Stomach (tissue), 9 donors: ENCODE results near the gene L3MBTL2. TPM values are rescaled to one million over a fixed set of nuclear protein-coding genes. Genes with fewer than 3 reads are reported as not detected.

Experiments used
- DNase-seq, 2 donors: peaks; one replicate each; pipeline versions ENCODE4 v3.0.0 to v3.0.0-alpha.2; 2013 to 2019
- H3K27ac ChIP-seq, 5 donors: fragments of 200-600 bp in 4 of 5; sonication (generic) in 4 of 5; one replicate each; pipeline ENCODE4 v1.5.1; 2013 to 2019; ENCODE audit warnings: mild to moderate bottlenecking in 1 of 5, moderate library complexity in 1 of 5
- H3K27me3 ChIP-seq, 3 donors: fragments of 200-600 bp; sonication (generic); one replicate each; pipeline ENCODE4 v1.5.1; 2017 to 2019; ENCODE audit warnings: mixed run types in 1 of 3
- H3K36me3 ChIP-seq, 4 donors: fragments of 200-600 bp; sonication (generic); 1 replicate in 3 of 4; 2 replicates in 1 of 4; pipeline ENCODE4 v1.5.1; 2016 to 2019
- H3K4me1 ChIP-seq, 4 donors: fragments of 200-600 bp; sonication (generic); one replicate each; pipeline ENCODE4 v1.5.1; 2016 to 2019
- H3K4me3 ChIP-seq, 4 donors: fragments of 200-600 bp; sonication (generic) in 3 of 4; one replicate each; pipeline ENCODE4 v1.5.1; 2016 to 2019; ENCODE audit warnings: mild to moderate bottlenecking in 1 of 4
- H3K9me3 ChIP-seq, 4 donors: fragments of 200-600 bp; sonication (generic); one replicate each; pipeline ENCODE4 v1.5.1; 2016 to 2019
- CTCF ChIP-seq, 7 experiments: fragments of 450-650 bp in 4 of 7; fragments of 200-600 bp in 3 of 7; sonication (generic) in 3 of 7; IDR thresholded peaks; one replicate each; pipeline ENCODE4 v1.5.1; 2016 to 2019; ENCODE audit warnings: antibody characterized with exemption in 7 of 7, control low read depth in 2 of 7, mild to moderate bottlenecking in 1 of 7
- EP300 ChIP-seq: sonication (generic); formaldehyde crosslinking; IDR thresholded peaks from one replicate; pipeline ENCODE4 v1.6.1; 2017; ENCODE audit warnings: antibody characterized with exemption
- POLR2A ChIP-seq, 4 donors: fragments of 450-650 bp; IDR thresholded peaks; one replicate each; pipeline ENCODE4 v1.6.1; 2016; ENCODE audit warnings: antibody characterized with exemption in 4 of 4, control low read depth in 2 of 4, mild to moderate bottlenecking in 1 of 4, moderate library complexity in 1 of 4
- POLR2AphosphoS5 ChIP-seq, 3 donors: sonication (generic); formaldehyde crosslinking; IDR thresholded peaks; one replicate each; pipeline ENCODE4 v1.6.1; 2016; ENCODE audit warnings: antibody characterized with exemption in 3 of 3
- WGBS, 5 donors: extraction: QIAGEN DNeasy Blood & Tissue Kit in 3 of 5; methylation state at CpG; one replicate each; pipeline versions ENCODE4 v1.1.5 to v1.1.7; 2013 to 2018; 5-methylcytosine and 5-hydroxymethylcytosine counted together
- intact Hi-C: fragments of 100-400 bp; cut with DNase I; formaldehyde crosslinking; loops from one replicate; pipeline ENCODE4 v1.15.1; 2023; ENCODE audit warnings: low total_unique reads
- polyA plus RNA-seq, 3 donors: library from polyadenylated mRNA; stranded (reverse); fragments of 200-250 nt; gene quantifications; one replicate each; pipeline ENCODE4 v1.2.3, GENCODE V29; 2013
- total RNA-seq, 5 donors: library from RNA; depleted of rRNA; stranded (reverse); fragments of >200 nt; gene quantifications; one replicate each; pipeline versions ENCODE4 v1.1.0 to v1.2.3, GENCODE V29; 2014 to 2016
- donor health status: healthy with polysubstance abuse.
- donor health status: Bipolar disorder and iron deficiency.
- donor health status: healthy.

L3MBTL2 gene
- total and polyA plus RNA-seq, 8 donors: 3.2 to 69.6 (median 12.4) TPM

DNA sequence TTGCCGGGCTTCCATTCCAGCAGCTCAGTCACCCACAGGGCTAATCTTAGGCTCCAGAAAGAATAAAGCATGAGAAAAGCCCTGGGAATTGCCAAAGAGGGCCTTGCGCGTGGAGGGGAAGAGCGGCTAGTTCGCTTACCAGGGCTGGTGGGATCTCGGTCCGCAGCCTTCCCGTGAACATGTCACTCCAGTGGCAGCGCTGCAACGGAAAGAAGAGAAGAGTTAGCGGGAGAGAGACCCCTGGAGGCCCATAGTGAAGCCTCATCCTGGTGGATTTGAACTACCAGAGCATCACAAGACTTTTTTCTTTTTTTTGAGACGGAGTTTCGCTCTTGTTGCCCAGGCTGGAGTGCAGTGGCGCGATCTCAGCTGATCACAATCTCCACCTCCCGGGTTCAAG, 62.8 kb downstream of the L3MBTL2 start:
- H3K9me3 ChIP-seq: no peaks in the 10 kb centered on the region
- 91 to 98% (median 97%) methylated on average over 16 of the region's 16 CpGs for WGBS, 5 donors
- intact Hi-C loops: no loop called here
- TF ChIP-seq POLR2A (IDR thresholded peaks at IDR 0.05) (no peak), CTCF (IDR thresholded peaks at IDR 0.05) (no peak), POLR2AphosphoS5 (IDR thresholded peaks at IDR 0.05) (no peak), EP300 (no peak)
- no peaks in the 10 kb centered on the region for H3K27me3 ChIP-seq
- no peaks in the 10 kb centered on the region for H3K4me1 ChIP-seq
- no peak overlapping the region for H3K4me3 ChIP-seq
- H3K36me3 ChIP-seq: peaks cover 82 to 98% (median 97%) of the 10 kb centered on the region in 4 donors
- no peak for DNase-seq
- no peak overlapping the region for H3K27ac ChIP-seq

GRCh38 chr22:41271787-41272186, 66.7 kb downstream of the L3MBTL2 start:
- H3K36me3 ChIP-seq: peaks cover 87 to 100% (median 100%) of the 10 kb centered on the region in 4 donors
- H3K27me3 ChIP-seq: no peaks in the 10 kb centered on the region
- no peak overlapping the region for H3K27ac ChIP-seq
- TF ChIP-seq POLR2AphosphoS5 (IDR thresholded peaks at IDR 0.05) (no peak), CTCF (IDR thresholded peaks at IDR 0.05) (no peak), EP300 (no peak), POLR2A (IDR thresholded peaks at IDR 0.05) (no peak)
- intact Hi-C loops: no loop called here
- no peak for DNase-seq
- H3K4me1 ChIP-seq: no peaks in the 10 kb centered on the region
- no peak overlapping the region for H3K4me3 ChIP-seq
- 83 to 95% (median 89%) methylated on average over 4 to 9 of the region's 9 CpGs for WGBS, 5 donors
- H3K9me3 ChIP-seq: no peaks in the 10 kb centered on the region

DNA sequence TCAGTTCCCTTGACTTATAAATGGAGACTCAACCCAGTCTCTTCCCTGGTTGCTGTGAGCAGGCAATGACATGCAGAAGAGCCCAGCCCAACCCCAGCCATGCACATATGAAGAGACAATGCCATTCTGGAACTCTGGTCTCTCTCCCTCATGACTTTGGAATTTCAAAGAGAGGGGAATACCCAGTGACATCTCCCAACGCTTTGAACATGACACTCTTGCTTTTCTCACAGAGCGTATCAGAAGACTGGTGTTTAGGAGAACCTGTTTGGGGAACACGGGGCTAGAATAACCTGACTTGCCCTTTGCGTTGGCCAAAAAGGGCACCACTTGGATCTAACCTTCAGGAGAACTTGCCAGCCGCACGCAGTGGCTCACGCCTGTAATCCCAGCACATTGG, 68.0 kb downstream of the L3MBTL2 start:
- H3K27me3 ChIP-seq: no peaks in the 10 kb centered on the region
- no peaks in the 10 kb centered on the region for H3K4me1 ChIP-seq
- 93 to 98% (median 97%) methylated on average over 6 to 7 of the region's 7 CpGs for WGBS, 5 donors
- TF ChIP-seq EP300 (no peak), POLR2A (IDR thresholded peaks at IDR 0.05) (no peak), CTCF (IDR thresholded peaks at IDR 0.05) (no peak), POLR2AphosphoS5 (IDR thresholded peaks at IDR 0.05) (no peak)
- no peak overlapping the region for H3K4me3 ChIP-seq
- H3K27ac ChIP-seq: no peak overlapping the region
- intact Hi-C loops: no loop called here
- H3K36me3 ChIP-seq: peaks cover 82 to 100% (median 97%) of the 10 kb centered on the region in 4 donors
- no peaks in the 10 kb centered on the region for H3K9me3 ChIP-seq
- no peak for DNase-seq

DNA sequence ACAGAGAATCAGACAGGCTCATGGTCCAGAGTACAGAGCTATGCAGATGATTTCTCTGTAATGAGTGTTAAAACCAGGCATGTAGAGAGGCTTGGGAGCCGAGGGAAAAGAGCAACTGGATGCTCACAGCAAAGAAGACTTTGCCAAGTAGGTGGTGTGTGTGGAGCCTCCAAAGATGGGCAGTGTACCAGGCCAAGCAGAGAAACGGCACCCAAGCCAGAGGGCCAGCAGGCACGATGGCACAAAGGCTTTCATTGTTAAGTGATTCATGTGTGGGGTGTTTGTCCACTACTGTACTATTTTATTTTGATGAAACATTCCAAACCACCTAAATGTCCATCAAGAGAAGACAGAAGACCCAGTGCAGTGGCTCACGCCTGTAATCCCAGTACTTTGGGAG, 69.7 kb downstream of the L3MBTL2 start:
- WGBS, 5 donors: 82 to 90% (median 88%) methylated on average over 4 of the region's 4 CpGs
- Histone ChIP-seq H3K36me3 (peaks cover 82 to 100% (median 97%) of the 10 kb centered on the region in 4 donors), H3K27ac (no peak overlapping the region), H3K9me3 (no peaks in the 10 kb centered on the region), H3K4me3 (no peak overlapping the region), H3K4me1 (no peaks in the 10 kb centered on the region), H3K27me3 (no peaks in the 10 kb centered on the region)
- DNase-seq: no peak
- TF ChIP-seq POLR2A (IDR thresholded peaks at IDR 0.05) (no peak), CTCF (IDR thresholded peaks at IDR 0.05) (no peak), EP300 (no peak), POLR2AphosphoS5 (IDR thresholded peaks at IDR 0.05) (no peak)
- intact Hi-C loops: no loop called here
